LNCaP clone FGC (cell line): ENCODE measurements around the gene PLCXD3.
A peak's percentile ranks its signal among the peaks of the same experiment; 100 is the strongest.

Experiments used
- DNase-seq: peaks from one replicate; pipeline ENCODE4 v3.0.0-alpha.2; 2011; ENCODE audit warnings: low read depth
- H3K4me3 ChIP-seq: 2 replicates; pipeline ENCODE4 v1.5.1; 2011; ENCODE audit warnings: mild to moderate bottlenecking, low read depth, low read length, control low read depth
- TF ChIP-seq, protein P1 (sequence below): IDR thresholded peaks from 2 replicates; pipeline ENCODE4 v1.5.1; 2012; ENCODE audit warnings: mild to moderate bottlenecking; ENCODE audit not compliant: control insufficient read depth, insufficient read depth; ENCODE audit errors: extremely low read depth

The PLCXD3 gene

GRCh38 chr5:41346609-41347008 lies 163.8 kb downstream of the PLCXD3 start:
- DNase-seq, result peak; percentile 13
- H3K4me3 ChIP-seq, result no peak overlapping the region
- TF ChIP-seq, protein P1, sequence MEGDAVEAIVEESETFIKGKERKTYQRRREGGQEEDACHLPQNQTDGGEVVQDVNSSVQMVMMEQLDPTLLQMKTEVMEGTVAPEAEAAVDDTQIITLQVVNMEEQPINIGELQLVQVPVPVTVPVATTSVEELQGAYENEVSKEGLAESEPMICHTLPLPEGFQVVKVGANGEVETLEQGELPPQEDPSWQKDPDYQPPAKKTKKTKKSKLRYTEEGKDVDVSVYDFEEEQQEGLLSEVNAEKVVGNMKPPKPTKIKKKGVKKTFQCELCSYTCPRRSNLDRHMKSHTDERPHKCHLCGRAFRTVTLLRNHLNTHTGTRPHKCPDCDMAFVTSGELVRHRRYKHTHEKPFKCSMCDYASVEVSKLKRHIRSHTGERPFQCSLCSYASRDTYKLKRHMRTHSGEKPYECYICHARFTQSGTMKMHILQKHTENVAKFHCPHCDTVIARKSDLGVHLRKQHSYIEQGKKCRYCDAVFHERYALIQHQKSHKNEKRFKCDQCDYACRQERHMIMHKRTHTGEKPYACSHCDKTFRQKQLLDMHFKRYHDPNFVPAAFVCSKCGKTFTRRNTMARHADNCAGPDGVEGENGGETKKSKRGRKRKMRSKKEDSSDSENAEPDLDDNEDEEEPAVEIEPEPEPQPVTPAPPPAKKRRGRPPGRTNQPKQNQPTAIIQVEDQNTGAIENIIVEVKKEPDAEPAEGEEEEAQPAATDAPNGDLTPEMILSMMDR, result peak; percentile 45

- no peak overlapping the region for H3K4me3 ChIP-seq
- TF ChIP-seq, protein P1, result no peak
- no peak for DNase-seq
Observed at GRCh38 chr5:41345295-41345694, 165.1 kb downstream of the PLCXD3 start.

DNA sequence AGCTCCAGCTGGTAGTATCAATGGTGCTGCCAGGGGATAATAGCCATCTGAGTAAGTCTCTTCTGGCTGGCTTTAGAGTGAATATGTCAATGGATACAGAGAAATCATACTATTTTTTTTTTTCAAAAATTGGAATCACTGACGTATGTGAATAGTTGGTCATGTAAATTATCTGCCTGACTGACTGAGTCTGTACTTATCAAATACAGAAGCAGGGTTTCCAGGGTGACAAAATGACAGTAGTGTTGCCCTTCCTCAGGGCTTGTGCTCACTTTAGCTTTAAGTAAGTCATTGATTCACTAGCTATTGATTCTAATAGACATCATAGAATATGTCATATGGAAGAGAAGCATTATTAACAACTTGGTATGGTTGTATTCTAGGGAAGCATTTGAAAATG lies 171.1 kb downstream of the PLCXD3 start:
- TF ChIP-seq, protein P1, result no peak
- DNase-seq, result no peak

GRCh38 chr5:41338136-41338675 lies 172.2 kb downstream of the PLCXD3 start:
- TF ChIP-seq, protein P1, result no peak
- no peak for DNase-seq
- H3K4me3 ChIP-seq, result no peak overlapping the region

More for the DNA sequence above, 171.1 kb downstream of the PLCXD3 start:
- H3K4me3 ChIP-seq, result no peak overlapping the region

DNA sequence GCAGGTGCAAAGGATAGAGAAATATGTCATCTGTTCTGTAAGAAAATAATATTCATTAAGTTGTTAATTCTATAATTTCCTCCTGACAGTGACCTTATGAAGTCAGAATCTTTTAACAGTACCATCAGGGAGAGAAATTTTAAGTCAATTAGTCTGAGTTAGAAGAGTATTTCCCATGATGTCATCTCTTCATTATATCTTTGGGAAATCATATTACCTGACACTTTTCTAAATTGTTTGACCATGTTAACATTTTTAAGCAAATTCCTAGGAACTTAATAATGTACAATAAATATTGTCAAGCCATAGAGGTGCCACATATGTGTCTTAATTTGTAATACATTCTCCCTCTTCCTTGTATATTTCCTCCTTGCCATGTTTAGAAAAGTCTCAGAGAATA lies 172.7 kb downstream of the PLCXD3 start:
- TF ChIP-seq, protein P1, result no peak
- no peak overlapping the region for H3K4me3 ChIP-seq
- no peak for DNase-seq

DNA sequence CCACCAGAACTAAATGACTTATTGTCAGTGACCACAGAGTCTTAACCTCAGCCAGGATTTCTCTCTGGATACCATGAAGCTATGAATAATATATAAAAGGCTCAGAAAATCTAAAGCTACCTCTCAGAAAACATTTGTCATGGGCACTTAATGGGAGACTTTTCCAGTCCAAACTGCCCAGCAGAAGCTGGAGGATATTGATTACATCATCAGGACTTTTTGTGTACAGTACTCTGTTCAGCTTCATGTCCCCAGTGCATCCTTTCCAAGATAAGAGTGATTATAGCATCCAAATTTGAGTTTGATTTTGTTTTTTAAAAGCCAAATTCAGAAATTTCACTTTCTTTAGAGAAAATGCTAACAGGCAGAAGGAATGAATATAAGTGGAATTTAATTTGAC lies 173.2 kb downstream of the PLCXD3 start:
- no peak for DNase-seq
- TF ChIP-seq, protein P1, result no peak
- H3K4me3 ChIP-seq, result no peak overlapping the region

DNA sequence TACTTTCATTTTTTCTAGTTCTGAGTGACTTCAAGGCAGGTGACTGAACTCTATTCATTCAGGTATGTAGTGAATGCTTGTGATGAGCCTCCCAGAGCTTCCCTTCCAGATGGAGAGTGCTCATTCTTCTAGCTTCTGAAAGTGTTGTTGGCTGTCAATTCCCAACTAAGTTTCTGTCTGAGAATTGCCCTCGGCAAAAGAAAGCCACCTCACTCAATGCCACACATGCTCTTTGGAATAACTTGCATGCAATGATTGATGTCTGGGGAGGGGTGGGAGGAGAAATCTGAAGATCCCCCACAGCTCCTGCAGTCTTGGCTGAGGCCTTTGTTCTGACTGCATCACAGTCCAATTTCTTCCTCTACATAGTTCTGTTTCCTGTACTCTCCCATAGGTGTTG lies 173.9 kb downstream of the PLCXD3 start:
- DNase-seq, result no peak
- TF ChIP-seq, protein P1, result no peak
- no peak overlapping the region for H3K4me3 ChIP-seq
